SIG-M5 (cell line): ENCODE measurements around the gene VGLL1.

Experiments
- DNase-seq: peaks from one replicate; lab custom pipeline; 2025; lab: John Stamatoyannopoulos, UW

The VGLL1 gene

GRCh38 chrX:136551410-136551809 lies 19.4 kb downstream of the VGLL1 start:
- DNase-seq, result no peak

GRCh38 chrX:136555694-136556093 lies 23.7 kb downstream of the VGLL1 start:
- DNase-seq, result no peak

DNA sequence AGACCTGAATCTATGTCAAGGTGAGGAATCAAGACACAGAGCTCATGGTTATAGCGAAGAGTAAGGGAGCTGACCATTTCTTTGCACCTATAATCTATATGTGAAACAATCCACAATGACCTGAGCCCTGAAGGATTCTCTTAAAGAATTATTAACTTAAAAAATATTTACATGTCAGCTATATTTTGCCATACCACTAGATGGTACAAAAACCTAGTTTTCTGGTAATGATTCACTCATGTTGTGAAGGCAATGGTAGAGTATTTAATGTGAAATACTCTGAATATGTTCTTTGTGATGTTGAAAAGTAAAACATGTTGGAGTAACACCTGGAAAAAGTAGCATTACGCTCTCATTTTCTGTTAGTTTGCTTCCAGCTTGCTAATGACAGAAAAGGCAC lies 40.0 kb downstream of the VGLL1 start:
- no peak for DNase-seq

DNA sequence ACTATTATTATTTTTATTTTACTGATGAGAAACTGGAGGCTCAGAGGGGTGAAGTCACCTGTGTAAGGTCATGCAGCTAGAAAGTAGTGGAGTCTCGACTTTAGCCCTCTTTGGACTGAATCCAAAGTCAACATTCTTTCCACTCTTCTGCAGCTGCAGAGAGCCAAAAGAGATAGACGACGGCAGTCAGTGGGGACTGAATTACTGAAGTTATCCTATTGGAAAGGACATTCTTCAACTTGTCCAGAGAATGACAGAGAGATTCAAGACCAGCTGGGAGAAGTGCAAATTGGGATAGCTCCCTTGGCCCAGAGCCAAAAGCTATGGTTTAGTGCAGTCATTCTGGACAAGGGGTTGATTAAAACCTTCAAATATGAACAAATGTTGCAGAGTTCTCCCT lies 42.5 kb downstream of the VGLL1 start:
- no peak for DNase-seq

GRCh38 chrX:136577552-136577951 lies 45.5 kb downstream of the VGLL1 start:
- DNase-seq, result peak; percentile 9

DNA sequence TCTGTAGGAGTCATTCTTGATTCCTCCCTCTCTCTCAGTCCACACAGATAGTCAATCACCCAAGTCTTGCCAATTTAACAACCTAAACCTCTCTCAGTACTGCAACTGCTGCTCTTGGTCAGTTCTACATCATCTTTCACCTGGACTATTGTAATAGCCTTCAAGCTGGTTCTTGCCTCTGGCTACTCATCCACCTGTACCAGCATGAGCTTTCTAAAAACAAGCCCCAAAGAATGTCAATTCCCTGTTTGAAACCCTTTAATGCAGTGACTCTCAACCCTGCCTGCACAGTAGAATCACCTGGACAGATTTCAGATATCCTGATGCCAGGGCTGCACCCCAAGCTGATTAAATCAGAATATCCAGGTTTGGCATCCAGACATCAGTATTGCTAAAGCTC lies 48.3 kb downstream of the VGLL1 start:
- DNase-seq, result no peak

DNA sequence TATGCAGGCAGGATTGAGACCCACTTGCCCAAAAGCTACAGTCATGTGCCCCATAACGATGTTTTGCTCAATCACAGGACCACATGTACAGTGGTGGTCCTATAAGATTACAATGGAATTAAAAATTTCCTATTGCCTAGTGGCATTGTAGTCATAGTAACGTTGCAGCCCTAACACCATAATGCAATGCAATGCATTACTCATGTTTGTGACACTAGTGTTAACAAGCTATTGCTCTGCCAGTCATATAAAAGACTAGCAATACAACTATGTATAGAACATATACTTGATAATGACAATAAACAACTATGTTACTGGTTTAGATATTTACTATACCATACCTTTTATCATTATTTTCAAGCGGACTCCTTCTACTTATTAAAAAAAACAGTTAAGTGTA lies 50.6 kb downstream of the VGLL1 start:
- no peak for DNase-seq

- no peak for DNase-seq
These were observed 52.5 kb downstream of the VGLL1 start for GRCh38 chrX:136584545-136584944.

GRCh38 chrX:136585262-136585661 lies 53.2 kb downstream of the VGLL1 start:
- DNase-seq, result no peak

GRCh38 chrX:136585960-136586359 lies 53.9 kb downstream of the VGLL1 start:
- no peak for DNase-seq

DNA sequence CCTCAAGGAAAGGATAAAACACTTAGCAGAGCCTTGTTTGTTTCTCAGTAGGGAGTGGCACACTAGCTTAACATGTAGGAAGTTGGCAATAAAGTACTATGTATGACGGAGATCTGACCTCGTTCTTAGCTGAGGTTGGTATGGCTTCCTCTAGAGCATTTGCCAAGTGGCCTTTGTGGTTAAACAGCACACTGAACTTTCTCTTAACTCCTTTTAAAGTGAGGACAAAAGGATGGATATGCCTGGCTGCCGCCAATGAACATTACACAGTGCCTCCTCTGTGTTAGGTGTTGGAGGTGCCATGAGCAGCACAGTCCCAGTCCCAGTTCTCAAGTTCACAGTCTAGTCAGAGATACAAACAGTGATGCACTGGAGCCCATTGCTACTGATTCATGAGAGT lies 54.4 kb downstream of the VGLL1 start:
- DNase-seq, result no peak

GRCh38 chrX:136587532-136587931 lies 55.5 kb downstream of the VGLL1 start:
- no peak for DNase-seq

DNA sequence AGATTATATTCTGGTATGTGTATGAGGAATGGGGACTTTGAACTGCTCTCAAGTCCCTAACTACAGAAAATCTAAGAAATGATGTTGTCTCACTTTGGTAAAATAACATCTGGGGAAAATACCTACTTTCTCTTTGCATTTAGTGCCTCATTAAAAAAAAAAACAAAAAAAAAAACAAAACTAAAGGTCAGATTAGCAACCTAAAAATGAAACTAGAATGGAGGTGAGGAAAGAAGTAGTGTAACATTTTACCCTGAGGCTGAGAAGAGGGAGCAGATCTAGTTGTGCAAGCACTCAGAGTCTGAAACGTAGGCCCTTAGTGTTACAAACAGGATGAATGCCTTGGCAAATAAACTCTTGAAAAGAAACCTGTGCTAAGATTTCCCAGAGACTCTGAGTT lies 56.0 kb downstream of the VGLL1 start:
- DNase-seq, result no peak

DNA sequence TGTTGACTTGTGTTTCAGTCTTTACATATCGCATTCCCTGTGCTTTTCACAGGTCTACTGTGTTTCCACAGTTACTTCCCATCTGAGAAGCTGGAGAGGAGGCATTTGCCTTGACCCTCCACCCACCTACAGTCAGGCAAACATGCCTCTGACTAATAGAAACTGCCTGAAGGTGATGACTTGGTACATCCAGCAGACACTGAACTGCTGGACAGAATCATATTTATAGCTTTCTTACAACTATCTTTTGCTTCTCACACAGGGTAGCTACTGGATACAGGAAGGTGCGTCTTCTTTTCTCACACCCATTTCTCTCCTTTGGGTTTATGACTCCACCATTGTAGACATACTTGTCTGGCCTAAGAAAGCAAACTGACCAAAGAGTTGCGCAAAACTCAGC lies 58.0 kb downstream of the VGLL1 start:
- DNase-seq, result no peak

- no peak for DNase-seq
These were observed 65.3 kb downstream of the VGLL1 start for GRCh38 chrX:136597356-136597755.

GRCh38 chrX:136597954-136598353 lies 65.9 kb downstream of the VGLL1 start:
- DNase-seq, result no peak

- no peak for DNase-seq
These were observed 66.6 kb downstream of the VGLL1 start for GRCh38 chrX:136598631-136599030.

GRCh38 chrX:136600059-136600458 lies 68.0 kb downstream of the VGLL1 start:
- DNase-seq, result no peak
